Skeletal muscle satellite cell (primary cell): ENCODE results near the gene CLCN7.

Experiments used
- H3K27me3 ChIP-seq: 2 replicates; pipeline ENCODE4 v1.7.0; 2013; ENCODE audit warnings: low read length; ENCODE audit not compliant: control insufficient read depth, insufficient read depth
- H3K36me3 ChIP-seq: 2 replicates; pipeline ENCODE4 v1.7.0; 2013; ENCODE audit warnings: mild to moderate bottlenecking, control low read depth, low read length; ENCODE audit not compliant: insufficient read depth
- H3K4me1 ChIP-seq: 2 replicates; pipeline ENCODE4 v1.7.0; 2013; ENCODE audit warnings: low read length; ENCODE audit not compliant: control insufficient read depth, insufficient read depth
- H3K4me2 ChIP-seq: 2 replicates; pipeline ENCODE4 v1.7.0; 2013; ENCODE audit warnings: mild to moderate bottlenecking, low read length
- H3K4me3 ChIP-seq: 2 replicates; pipeline ENCODE4 v1.7.0; 2013; ENCODE audit warnings: low read length
- H3K9ac ChIP-seq: 2 replicates; pipeline ENCODE4 v1.7.0; 2013; ENCODE audit warnings: mild to moderate bottlenecking, low read depth, low read length, moderate library complexity
- H3K9me3 ChIP-seq: replicated peaks from 2 replicates; pipeline ENCODE4 v1.7.0; 2013; ENCODE audit warnings: mild to moderate bottlenecking, control low read depth, low read length

The CLCN7 gene

DNA sequence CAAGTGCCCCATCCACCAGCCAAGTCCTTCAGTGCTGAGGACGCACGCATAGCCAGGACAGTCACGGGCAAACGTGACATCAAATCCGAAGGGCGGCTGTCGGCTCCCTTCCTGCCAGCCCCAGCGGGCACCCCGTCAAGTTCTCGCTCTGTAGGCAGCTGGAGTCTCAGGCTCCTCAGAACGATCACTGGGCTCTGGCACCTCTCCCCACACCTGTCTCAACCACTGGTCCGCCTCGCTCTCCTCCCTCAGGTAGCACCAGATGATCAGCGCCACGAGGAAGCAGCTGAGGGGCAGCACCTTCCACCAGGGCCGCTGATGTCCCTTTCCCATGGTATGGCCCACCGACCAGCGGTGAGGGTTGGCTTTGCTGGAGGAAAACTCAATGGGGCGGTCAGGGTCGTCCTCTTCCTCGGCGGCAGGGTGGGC is 54.7 kb downstream of the CLCN7 start:
- no peaks in the 10 kb centered on the region for H3K27me3 ChIP-seq
- H3K9me3 ChIP-seq: no peaks in the 10 kb centered on the region
- no peaks in the 10 kb centered on the region for H3K36me3 ChIP-seq
- H3K4me3 ChIP-seq: peak overlapping the region; percentile 84
- peak overlapping the region; percentile 85 for H3K4me2 ChIP-seq
- peak overlapping the region; percentile 91 for H3K9ac ChIP-seq
- H3K4me1 ChIP-seq: no peaks in the 10 kb centered on the region

DNA sequence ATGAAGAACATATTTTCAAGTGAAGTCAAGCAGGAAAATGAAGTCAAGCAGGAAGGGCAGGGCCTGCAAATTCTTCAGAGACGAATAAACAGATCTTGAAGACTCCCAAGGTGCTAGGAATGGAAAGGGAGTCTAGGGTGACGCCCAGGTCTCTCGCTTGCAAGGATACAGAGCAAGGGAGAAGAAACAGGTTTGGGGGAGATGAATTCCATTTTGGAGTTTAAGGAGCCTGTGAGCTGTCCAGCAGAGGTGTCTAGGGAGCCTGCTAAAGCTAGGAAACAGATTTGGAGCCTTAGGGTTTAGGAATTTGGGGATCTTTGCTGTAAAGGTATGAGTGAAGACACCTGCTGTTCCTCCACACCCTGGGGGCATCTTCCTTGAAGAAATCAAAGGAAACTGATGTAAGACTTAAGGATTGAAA is 58.3 kb downstream of the CLCN7 start:
- no peaks in the 10 kb centered on the region for H3K27me3 ChIP-seq
- H3K9me3 ChIP-seq: no peaks in the 10 kb centered on the region
- H3K36me3 ChIP-seq: no peaks in the 10 kb centered on the region
- H3K4me3 ChIP-seq: no peak overlapping the region
- H3K4me2 ChIP-seq: no peak overlapping the region
- H3K4me1 ChIP-seq: no peaks in the 10 kb centered on the region
- no peak overlapping the region for H3K9ac ChIP-seq

DNA sequence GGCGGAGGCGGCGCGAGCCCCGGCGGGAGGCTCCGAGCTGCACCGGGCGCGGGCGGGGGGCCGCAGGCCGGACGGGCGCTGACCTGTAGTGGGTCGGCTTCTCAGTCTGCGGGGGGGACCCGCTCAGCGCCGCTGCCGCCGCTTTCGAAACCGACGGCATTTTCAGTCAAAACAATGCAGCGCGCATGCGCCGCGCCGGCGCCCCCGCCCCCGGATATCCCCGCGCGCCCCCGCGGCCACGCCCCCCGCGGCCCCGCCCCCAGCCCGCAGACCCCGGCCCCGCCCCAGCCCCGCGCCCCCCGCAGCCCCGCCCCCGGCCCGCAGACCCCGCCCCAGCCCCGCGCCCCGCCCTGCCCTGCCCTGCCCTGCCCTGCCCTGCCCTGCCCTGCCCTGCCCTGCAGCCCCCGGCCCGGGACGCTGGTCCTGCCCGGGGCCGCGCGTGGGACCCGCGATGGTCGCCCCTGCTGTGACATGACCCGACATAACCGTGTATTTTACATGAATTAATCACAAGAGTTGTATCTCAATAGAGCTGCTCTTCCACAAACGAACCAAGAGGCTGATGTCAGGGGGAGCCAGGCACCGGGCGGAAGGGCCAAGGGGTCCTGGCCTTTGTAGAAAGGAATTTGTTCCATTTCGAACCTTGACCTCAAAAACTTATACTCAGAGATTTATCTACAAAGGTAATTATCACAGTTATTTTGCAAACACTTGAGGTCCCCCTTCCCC is 60.1 kb downstream of the CLCN7 start, which contains the start of gene UNKL:
Gene UNKL (minus strand): TSS at position 173 of the 729 bp plus-strand sequence. CDS start 13 bp downstream, at position 160.
- H3K9me3 ChIP-seq: no peaks in the 10 kb centered on the region

DNA sequence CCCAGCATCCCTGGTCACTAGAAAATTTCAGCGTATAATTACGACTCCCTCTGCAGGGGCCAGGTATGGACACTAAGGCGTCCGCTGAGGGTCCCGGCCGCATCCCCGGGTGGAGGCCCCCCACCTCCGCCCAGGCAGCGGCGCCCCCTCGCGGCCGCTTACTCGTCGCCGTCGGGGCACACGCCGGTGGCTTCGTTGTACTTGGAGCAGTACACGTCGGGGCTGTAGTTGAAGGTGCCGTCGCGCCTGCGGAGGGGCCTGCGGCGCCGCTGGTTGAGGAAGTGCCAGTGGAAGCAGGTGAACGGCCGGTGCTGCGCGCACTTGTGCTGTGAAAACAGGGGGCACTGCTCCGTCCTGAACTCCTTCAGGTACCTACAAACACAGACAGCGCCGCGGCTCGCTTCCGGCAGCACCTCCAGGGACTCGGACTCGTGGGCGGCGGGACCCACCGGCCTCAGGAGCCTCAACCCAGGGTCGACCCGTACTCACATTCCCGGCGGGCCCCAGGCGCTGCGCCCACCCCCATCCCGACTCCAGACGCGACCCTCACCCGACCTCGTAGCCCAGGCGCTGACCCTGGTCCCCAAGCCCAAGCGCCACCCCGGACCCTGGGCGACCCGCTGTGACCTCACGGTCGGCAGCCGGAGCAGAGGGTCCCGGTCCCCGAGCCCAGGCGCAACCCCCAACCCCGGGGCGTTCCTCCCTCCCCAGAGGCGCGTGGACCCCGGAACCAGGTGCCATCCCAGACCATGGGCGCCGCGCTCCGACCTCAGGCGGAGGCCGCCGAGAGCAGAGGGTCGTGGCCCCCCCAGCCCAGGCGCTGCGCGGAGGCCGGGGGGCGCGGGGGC is 60.9 kb downstream of the CLCN7 start:
- peak overlapping the region; percentile 88 for H3K4me3 ChIP-seq
- H3K36me3 ChIP-seq: no peaks in the 10 kb centered on the region
- H3K9me3 ChIP-seq: no peaks in the 10 kb centered on the region
- H3K4me1 ChIP-seq: no peaks in the 10 kb centered on the region
- peak overlapping the region; percentile 94 for H3K4me2 ChIP-seq
- peak overlapping the region; percentile 87 for H3K9ac ChIP-seq
- no peaks in the 10 kb centered on the region for H3K27me3 ChIP-seq

More for the DNA sequence above, 60.1 kb downstream of the CLCN7 start, which contains the start of gene UNKL:
- Histone ChIP-seq H3K4me1 (no peaks in the 10 kb centered on the region), H3K9ac (peak within 1 kb of the TSS; percentile 87), H3K4me3 (peak within 1 kb of the TSS; percentile 88), H3K27me3 (no peaks in the 10 kb centered on the region), H3K36me3 (no peaks in the 10 kb centered on the region), H3K4me2 (peak within 1 kb of the TSS; percentile 94)

DNA sequence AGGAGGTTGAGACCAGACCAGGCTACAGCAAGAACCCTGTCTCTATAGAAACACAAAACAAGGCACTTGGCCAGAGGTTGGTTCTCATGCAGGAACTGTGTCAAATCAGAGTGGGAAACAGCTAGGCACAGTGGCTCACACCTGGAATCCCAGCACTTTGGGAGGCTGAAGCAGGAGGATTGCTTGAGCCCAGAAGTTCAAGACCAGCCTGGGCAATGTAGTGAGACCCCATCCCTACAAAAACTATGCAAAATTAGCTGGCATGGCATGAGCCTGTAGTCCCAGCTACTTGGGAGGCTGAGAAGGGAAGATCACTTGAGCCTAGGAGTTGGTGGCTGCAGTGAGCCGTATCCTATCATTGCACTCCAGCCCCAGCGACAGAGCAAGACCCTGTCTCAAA is 62.0 kb downstream of the CLCN7 start:
- H3K4me3 ChIP-seq: no peak overlapping the region
- H3K4me1 ChIP-seq: peaks cover under 1% of the 10 kb centered on the region
- H3K9me3 ChIP-seq: no peaks in the 10 kb centered on the region
- no peaks in the 10 kb centered on the region for H3K36me3 ChIP-seq
- no peak overlapping the region for H3K9ac ChIP-seq
- H3K27me3 ChIP-seq: no peaks in the 10 kb centered on the region
- H3K4me2 ChIP-seq: no peak overlapping the region

DNA sequence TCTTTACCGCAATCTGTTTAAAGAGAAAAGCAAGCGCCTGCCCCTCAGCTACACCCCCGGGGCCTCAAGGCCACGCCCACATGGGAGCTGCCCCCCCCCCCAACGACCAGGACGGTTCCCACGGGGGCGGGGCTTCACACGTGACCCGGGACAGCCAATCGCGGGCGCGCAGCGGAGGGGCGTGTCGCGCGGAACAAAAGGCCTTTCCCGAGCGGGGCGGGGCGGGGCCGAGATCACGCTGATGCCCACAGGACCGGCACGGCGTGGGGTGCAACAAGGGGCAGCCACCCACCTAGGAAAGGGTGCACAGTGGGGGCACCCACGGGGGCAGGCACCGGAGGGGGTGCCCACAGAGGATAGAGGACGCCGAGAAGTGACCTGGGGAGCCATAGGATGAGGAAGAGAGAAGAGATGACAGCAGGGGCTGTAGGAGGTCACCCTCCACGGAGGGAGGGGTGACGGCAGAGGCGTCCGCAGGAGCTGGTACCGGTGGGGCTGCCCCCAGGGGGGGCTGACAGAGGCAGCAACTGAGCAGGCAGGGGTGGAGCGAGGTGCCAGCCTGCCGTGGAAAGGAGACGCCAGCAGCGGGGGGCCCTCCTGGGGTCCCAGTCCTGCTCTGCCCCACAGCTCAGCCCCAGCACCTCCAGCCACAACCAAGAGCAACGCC is 66.5 kb downstream of the CLCN7 start:
- H3K4me1 ChIP-seq: peaks cover 5% of the 10 kb centered on the region
- H3K9me3 ChIP-seq: no peaks in the 10 kb centered on the region
- peak overlapping the region; percentile 100 for H3K4me2 ChIP-seq
- no peaks in the 10 kb centered on the region for H3K36me3 ChIP-seq
- peak overlapping the region; percentile 93 for H3K4me3 ChIP-seq
- H3K9ac ChIP-seq: peak overlapping the region; percentile 77
- H3K27me3 ChIP-seq: no peaks in the 10 kb centered on the region

DNA sequence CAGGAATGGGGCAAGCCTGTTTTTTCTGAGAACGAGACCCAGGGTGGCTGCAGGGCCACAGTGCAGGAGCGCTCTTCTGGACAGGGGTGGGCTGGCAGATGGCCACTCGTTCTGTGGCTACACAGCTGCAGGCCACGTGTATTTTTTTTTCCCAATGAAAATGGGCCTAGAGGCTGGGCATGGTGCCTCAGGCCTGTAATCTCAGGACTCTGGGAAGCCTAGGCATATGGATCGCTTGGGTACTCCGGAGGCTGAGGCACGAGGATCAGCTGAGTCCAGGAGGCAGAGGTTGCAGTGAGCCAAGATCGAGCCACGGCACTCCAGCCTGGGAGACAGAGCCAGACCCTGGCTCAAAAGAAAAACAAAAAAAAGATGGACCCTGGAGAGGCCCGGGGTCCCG is 67.1 kb downstream of the CLCN7 start:
- H3K4me3 ChIP-seq: peak overlapping the region; percentile 93
- no peaks in the 10 kb centered on the region for H3K36me3 ChIP-seq
- H3K9ac ChIP-seq: peak overlapping the region; percentile 65
- no peaks in the 10 kb centered on the region for H3K27me3 ChIP-seq
- no peaks in the 10 kb centered on the region for H3K9me3 ChIP-seq
- peaks cover 5% of the 10 kb centered on the region for H3K4me1 ChIP-seq
- H3K4me2 ChIP-seq: peak overlapping the region; percentile 100

DNA sequence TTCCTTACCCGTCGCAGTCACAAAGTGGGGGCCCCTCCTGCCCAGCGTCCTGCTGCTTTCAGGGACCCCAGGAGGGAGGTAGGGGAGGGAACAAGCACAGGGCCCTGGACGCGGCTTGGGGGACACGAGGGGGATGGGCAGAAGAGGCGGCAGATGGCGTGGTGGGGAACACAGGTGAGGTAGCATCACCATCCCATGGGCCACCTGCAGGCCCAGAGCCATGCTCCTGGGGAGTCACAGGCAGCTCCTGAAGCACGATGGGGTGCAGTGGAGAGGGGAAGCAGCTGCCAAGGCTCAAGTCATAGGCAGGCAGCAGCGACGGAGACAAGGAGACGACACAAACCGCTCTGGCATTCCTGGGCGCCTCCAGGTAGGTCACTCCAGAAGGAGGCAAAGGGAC is 71.1 kb downstream of the CLCN7 start:
- peaks cover 5% of the 10 kb centered on the region for H3K4me1 ChIP-seq
- peaks cover 7% of the 10 kb centered on the region for H3K36me3 ChIP-seq
- H3K9ac ChIP-seq: no peak overlapping the region

DNA sequence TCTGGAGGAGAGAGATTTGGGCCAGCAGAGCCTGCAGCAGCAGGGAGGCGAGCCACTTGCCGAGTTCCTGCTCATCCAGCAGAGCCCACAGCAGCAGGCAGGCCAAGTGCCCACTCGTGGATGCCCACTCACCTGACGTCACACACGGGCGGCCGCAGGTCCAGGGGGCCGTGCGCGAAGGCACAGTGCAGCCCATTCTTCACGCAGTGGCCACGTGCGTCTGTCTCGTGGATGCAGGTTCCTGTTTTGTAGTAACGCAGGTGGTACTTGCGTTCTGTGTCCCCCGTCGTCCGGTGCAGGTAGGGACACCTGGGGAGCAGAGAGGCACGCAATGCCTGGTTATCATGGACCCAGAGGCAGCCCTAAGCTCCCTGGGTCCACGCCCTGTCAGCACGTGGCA is 71.8 kb downstream of the CLCN7 start:
- Histone ChIP-seq H3K9ac (no peak overlapping the region), H3K4me2 (no peak overlapping the region), H3K9me3 (no peaks in the 10 kb centered on the region), H3K4me1 (peaks cover 5% of the 10 kb centered on the region), H3K27me3 (no peaks in the 10 kb centered on the region), H3K36me3 (peaks cover 7% of the 10 kb centered on the region), H3K4me3 (no peak overlapping the region)

More for the DNA sequence above, 71.1 kb downstream of the CLCN7 start:
- no peaks in the 10 kb centered on the region for H3K9me3 ChIP-seq
- H3K4me2 ChIP-seq: no peak overlapping the region
- no peaks in the 10 kb centered on the region for H3K27me3 ChIP-seq
- H3K4me3 ChIP-seq: no peak overlapping the region

DNA sequence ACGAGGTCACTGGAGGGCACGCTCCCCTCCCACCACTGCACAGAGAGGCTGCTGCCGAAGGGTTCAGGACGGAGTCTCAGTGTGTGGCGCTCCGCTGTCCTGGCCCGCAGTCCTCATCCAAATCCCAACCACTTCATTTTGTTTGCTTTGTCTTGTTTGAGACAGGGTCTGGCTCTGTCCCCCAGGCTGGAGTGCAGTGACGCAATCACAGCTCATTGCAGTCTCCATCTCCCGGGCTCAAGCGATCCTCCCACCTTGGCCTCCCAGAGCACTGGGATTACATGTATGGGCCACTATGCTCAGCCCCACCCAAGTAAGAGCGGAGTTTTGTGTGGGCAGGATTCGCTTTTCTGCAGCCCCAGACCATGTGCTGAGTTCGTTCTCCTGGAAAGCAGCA is 73.1 kb downstream of the CLCN7 start:
- no peak overlapping the region for H3K9ac ChIP-seq
- H3K4me2 ChIP-seq: no peak overlapping the region
- H3K4me3 ChIP-seq: no peak overlapping the region
- no peaks in the 10 kb centered on the region for H3K27me3 ChIP-seq
- H3K4me1 ChIP-seq: no peaks in the 10 kb centered on the region
- H3K9me3 ChIP-seq: no peaks in the 10 kb centered on the region
- peaks cover 7% of the 10 kb centered on the region for H3K36me3 ChIP-seq

DNA sequence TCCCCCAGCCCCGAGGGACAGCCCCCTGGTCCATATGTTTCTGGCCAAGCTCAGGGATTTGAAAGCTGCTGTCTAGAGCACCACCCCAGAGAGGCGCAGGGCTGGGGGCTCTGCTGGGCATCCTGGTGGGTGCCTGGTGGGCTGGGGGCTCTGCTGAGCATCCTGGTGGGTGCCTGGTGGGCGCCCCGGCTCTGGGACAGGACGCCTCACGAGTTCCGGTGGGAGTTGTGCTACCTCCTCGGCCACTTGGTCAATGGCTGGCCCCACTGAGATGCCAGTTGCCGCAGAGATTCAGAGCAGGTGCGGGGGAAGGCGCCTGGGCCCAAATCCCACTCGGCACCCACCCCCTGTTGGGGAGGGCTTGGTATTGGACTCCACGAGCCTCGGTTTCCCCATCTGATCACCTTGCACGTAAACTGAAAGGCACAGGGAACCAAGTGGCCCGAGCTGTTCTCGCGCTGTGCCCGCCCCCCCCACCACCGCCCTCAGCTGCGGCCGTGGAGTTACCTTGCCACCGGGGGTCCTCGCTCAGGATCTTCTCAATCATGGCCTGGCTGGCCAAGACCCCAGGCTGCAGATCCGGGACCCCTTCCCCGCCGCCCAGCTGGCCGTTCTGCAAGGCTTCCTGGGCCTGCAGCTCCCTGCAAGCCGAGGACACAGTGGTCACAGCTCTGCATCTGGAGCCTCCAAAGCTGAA is 73.6 kb downstream of the CLCN7 start:
- H3K9me3 ChIP-seq: no peaks in the 10 kb centered on the region
- no peaks in the 10 kb centered on the region for H3K4me1 ChIP-seq
- no peak overlapping the region for H3K9ac ChIP-seq
- no peak overlapping the region for H3K4me2 ChIP-seq
- no peaks in the 10 kb centered on the region for H3K27me3 ChIP-seq
- peaks cover 7% of the 10 kb centered on the region for H3K36me3 ChIP-seq
- no peak overlapping the region for H3K4me3 ChIP-seq
